ENCODE results near the gene RGS6.

RGS6 gene

GRCh38 chr14:72165229-72165698 is 233.0 kb downstream of the RGS6 start:
- Histone ChIP-seq H2BK5ac (ENCODE audit: low read depth, low read length, poor library complexity) (no peak overlapping the region), H2AFZ (ENCODE audit: insufficient read depth, low read length, poor library complexity) (no peak overlapping the region), H4K91ac (ENCODE audit: low read depth, low read length) (no peak overlapping the region), H3K23ac (ENCODE audit: low read length) (no peak overlapping the region), H3K36me3 (ENCODE audit: control insufficient read depth in 1 of 2, insufficient read depth in 2 of 2, low read length in 2 of 2) (no peaks in the 10 kb centered on the region), H3K4ac (ENCODE audit: low read depth, low read length) (no peak overlapping the region), H3K79me1 (ENCODE audit: low read length) (no peaks in the 10 kb centered on the region), H3K14ac (ENCODE audit: low read length) (no peak overlapping the region), H3K27ac (ENCODE audit: low read depth, low read length) (no peak overlapping the region), H3K9me3 (ENCODE audit: insufficient read depth, low read depth, low read length) (peaks cover 1% of the 10 kb centered on the region), H3K4me3 (ENCODE audit: low read depth, low read length) (no peak overlapping the region), H3K9ac (ENCODE audit: low read length) (no peak overlapping the region), H3K27me3 (ENCODE audit: insufficient read depth, low read length) (no peaks in the 10 kb centered on the region), H4K8ac (ENCODE audit: low read depth, low read length) (no peak overlapping the region), H3K4me1 (ENCODE audit: control insufficient read depth in 1 of 2, insufficient read depth in 2 of 2, low read length in 2 of 2) (no peaks in the 10 kb centered on the region), H3K18ac (ENCODE audit: low read length) (no peak overlapping the region), H3K4me2 (ENCODE audit: low read length) (no peak overlapping the region), H3K79me2 (ENCODE audit: control insufficient read depth, insufficient read depth, low read length, poor library complexity) (no peaks in the 10 kb centered on the region), H2BK120ac (ENCODE audit: insufficient read depth, low read length, poor library complexity) (no peak overlapping the region), H2AK5ac (ENCODE audit: low read length) (no peak overlapping the region), H4K12ac (ENCODE audit: low read depth, low read length) (no peak overlapping the region), H2BK12ac (ENCODE audit: low read length) (no peak overlapping the region)
- DNase-seq: no peak
- WGBS (ENCODE audit: extremely low coverage, insufficient coverage, insufficient read length): no CpG with 5 or more reads among the region's 8 CpGs

- Histone ChIP-seq H3K27me3 (ENCODE audit: insufficient read depth, low read length) (no peaks in the 10 kb centered on the region), H2AK5ac (ENCODE audit: low read length) (no peak overlapping the region), H3K4me3 (ENCODE audit: low read depth, low read length) (no peak overlapping the region), H3K23ac (ENCODE audit: low read length) (no peak overlapping the region), H3K4me2 (ENCODE audit: low read length) (no peak overlapping the region), H4K8ac (ENCODE audit: low read depth, low read length) (no peak overlapping the region), H3K9ac (ENCODE audit: low read length) (no peak overlapping the region), H3K79me2 (ENCODE audit: control insufficient read depth, insufficient read depth, low read length, poor library complexity) (no peaks in the 10 kb centered on the region), H4K91ac (ENCODE audit: low read depth, low read length) (no peak overlapping the region), H3K14ac (ENCODE audit: low read length) (no peak overlapping the region), H3K4me1 (ENCODE audit: control insufficient read depth in 1 of 2, insufficient read depth in 2 of 2, low read length in 2 of 2) (no peaks in the 10 kb centered on the region), H3K27ac (ENCODE audit: low read depth, low read length) (no peak overlapping the region), H2BK5ac (ENCODE audit: low read depth, low read length, poor library complexity) (no peak overlapping the region), H4K12ac (ENCODE audit: low read depth, low read length) (no peak overlapping the region), H3K9me3 (ENCODE audit: insufficient read depth, low read depth, low read length) (peaks cover 1% of the 10 kb centered on the region), H3K4ac (ENCODE audit: low read depth, low read length) (no peak overlapping the region), H3K18ac (ENCODE audit: low read length) (no peak overlapping the region), H3K36me3 (ENCODE audit: control insufficient read depth in 1 of 2, insufficient read depth in 2 of 2, low read length in 2 of 2) (no peaks in the 10 kb centered on the region), H3K79me1 (ENCODE audit: low read length) (no peaks in the 10 kb centered on the region), H2BK120ac (ENCODE audit: insufficient read depth, low read length, poor library complexity) (no peak overlapping the region), H2AFZ (ENCODE audit: insufficient read depth, low read length, poor library complexity) (no peak overlapping the region), H2BK12ac (ENCODE audit: low read length) (no peak overlapping the region)
- no peak for DNase-seq
- no CpG with 5 or more reads among the region's 3 CpGs for WGBS (ENCODE audit: extremely low coverage, insufficient coverage, insufficient read length)
Measured at GRCh38 chr14:72169521-72169920, 237.3 kb downstream of the RGS6 start.

GRCh38 chr14:72172049-72172448 is 239.8 kb downstream of the RGS6 start:
- no peak overlapping the region for H3K4me2 ChIP-seq (ENCODE audit: low read length)
- H3K79me1 ChIP-seq (ENCODE audit: low read length): no peaks in the 10 kb centered on the region
- no peaks in the 10 kb centered on the region for H3K27me3 ChIP-seq (ENCODE audit: insufficient read depth, low read length)
- H3K4me1 ChIP-seq (ENCODE audit: control insufficient read depth in 1 of 2, insufficient read depth in 2 of 2, low read length in 2 of 2): no peaks in the 10 kb centered on the region
- H3K4me3 ChIP-seq (ENCODE audit: low read depth, low read length): no peak overlapping the region
- H4K12ac ChIP-seq (ENCODE audit: low read depth, low read length): no peak overlapping the region
- DNase-seq: no peak
- H3K79me2 ChIP-seq (ENCODE audit: control insufficient read depth, insufficient read depth, low read length, poor library complexity): no peaks in the 10 kb centered on the region
- H3K36me3 ChIP-seq (ENCODE audit: control insufficient read depth in 1 of 2, insufficient read depth in 2 of 2, low read length in 2 of 2): no peaks in the 10 kb centered on the region
- H3K9me3 ChIP-seq (ENCODE audit: insufficient read depth, low read depth, low read length): peaks cover under 1% of the 10 kb centered on the region
- no peak overlapping the region for H3K23ac ChIP-seq (ENCODE audit: low read length)
- WGBS (ENCODE audit: extremely low coverage, insufficient coverage, insufficient read length): no CpG with 5 or more reads among the region's 5 CpGs
- no peak overlapping the region for H2AK5ac ChIP-seq (ENCODE audit: low read length)
- H3K27ac ChIP-seq (ENCODE audit: low read depth, low read length): no peak overlapping the region
- no peak overlapping the region for H3K9ac ChIP-seq (ENCODE audit: low read length)
- no peak overlapping the region for H2BK120ac ChIP-seq (ENCODE audit: insufficient read depth, low read length, poor library complexity)
- H4K91ac ChIP-seq (ENCODE audit: low read depth, low read length): no peak overlapping the region
- no peak overlapping the region for H3K14ac ChIP-seq (ENCODE audit: low read length)
- no peak overlapping the region for H3K18ac ChIP-seq (ENCODE audit: low read length)
- no peak overlapping the region for H2AFZ ChIP-seq (ENCODE audit: insufficient read depth, low read length, poor library complexity)
- H3K4ac ChIP-seq (ENCODE audit: low read depth, low read length): no peak overlapping the region
- H2BK5ac ChIP-seq (ENCODE audit: low read depth, low read length, poor library complexity): no peak overlapping the region
- no peak overlapping the region for H2BK12ac ChIP-seq (ENCODE audit: low read length)
- no peak overlapping the region for H4K8ac ChIP-seq (ENCODE audit: low read depth, low read length)

GRCh38 chr14:72172597-72172996 is 240.4 kb downstream of the RGS6 start:
- no peak overlapping the region for H4K12ac ChIP-seq (ENCODE audit: low read depth, low read length)
- H3K36me3 ChIP-seq (ENCODE audit: control insufficient read depth in 1 of 2, insufficient read depth in 2 of 2, low read length in 2 of 2): no peaks in the 10 kb centered on the region
- WGBS (ENCODE audit: extremely low coverage, insufficient coverage, insufficient read length): no CpG with 5 or more reads among the region's 3 CpGs
- H3K4me3 ChIP-seq (ENCODE audit: low read depth, low read length): no peak overlapping the region
- H3K9ac ChIP-seq (ENCODE audit: low read length): no peak overlapping the region
- H3K4me2 ChIP-seq (ENCODE audit: low read length): no peak overlapping the region
- no peak overlapping the region for H2BK12ac ChIP-seq (ENCODE audit: low read length)
- no peak overlapping the region for H2AFZ ChIP-seq (ENCODE audit: insufficient read depth, low read length, poor library complexity)
- H3K23ac ChIP-seq (ENCODE audit: low read length): no peak overlapping the region
- no peak overlapping the region for H3K4ac ChIP-seq (ENCODE audit: low read depth, low read length)
- no peak overlapping the region for H2AK5ac ChIP-seq (ENCODE audit: low read length)
- H3K79me1 ChIP-seq (ENCODE audit: low read length): no peaks in the 10 kb centered on the region
- H4K8ac ChIP-seq (ENCODE audit: low read depth, low read length): no peak overlapping the region
- no peak overlapping the region for H2BK120ac ChIP-seq (ENCODE audit: insufficient read depth, low read length, poor library complexity)
- no peaks in the 10 kb centered on the region for H3K4me1 ChIP-seq (ENCODE audit: control insufficient read depth in 1 of 2, insufficient read depth in 2 of 2, low read length in 2 of 2)
- no peak for DNase-seq
- H3K14ac ChIP-seq (ENCODE audit: low read length): no peak overlapping the region
- H3K27me3 ChIP-seq (ENCODE audit: insufficient read depth, low read length): no peaks in the 10 kb centered on the region
- no peak overlapping the region for H4K91ac ChIP-seq (ENCODE audit: low read depth, low read length)
- H2BK5ac ChIP-seq (ENCODE audit: low read depth, low read length, poor library complexity): no peak overlapping the region
- no peaks in the 10 kb centered on the region for H3K9me3 ChIP-seq (ENCODE audit: insufficient read depth, low read depth, low read length)
- H3K79me2 ChIP-seq (ENCODE audit: control insufficient read depth, insufficient read depth, low read length, poor library complexity): no peaks in the 10 kb centered on the region
- no peak overlapping the region for H3K18ac ChIP-seq (ENCODE audit: low read length)
- no peak overlapping the region for H3K27ac ChIP-seq (ENCODE audit: low read depth, low read length)
